HepG2 (cell line): ENCODE results near the gene FUT8. TPM values are rescaled to one million over a fixed set of nuclear protein-coding genes. Genes with fewer than 3 reads are reported as not detected.

ENCODE experiments used
- ATAC-seq: fragments of 200-7000 bp; cut with Tn5 transposase; 3 replicates; pipeline ENCODE4 v1.9.1; 2020; ENCODE audit warnings: mild to moderate bottlenecking, moderate library complexity
- BruUV-seq: library from RNA; stranded (reverse); fragments of 400-500 nt; replicated peaks from 2 replicates; lab custom pipeline; 2021; lab: Mats Ljungman, UMichigan
- CTCF ChIA-PET: fragments of 300-600 bp; formaldehyde crosslinking; extraction: SDS; loops from one replicate; lab custom pipeline; 2021; ENCODE audit warnings: low total read pairs, inconsistent platforms, low intra/inter-chr PET ratio; lab: Yijun Ruan, JAX
- POLR2A ChIA-PET: fragments of 350-600 bp; sonication (Branson Sonifier 250); formaldehyde crosslinking; loops from one replicate; lab custom pipeline; 2020; ENCODE audit warnings: antibody characterized with exemption, inconsistent platforms; lab: Yijun Ruan, JAX
- DNase-seq: peaks from one replicate; pipeline ENCODE4 v3.0.0-alpha.2; 2015; ENCODE audit warnings: low spot score
- FAIRE-seq: peaks from 3 replicates; lab custom pipeline; 2011; peaks lifted over from hg19 to GRCh38; lab: Jason Lieb, UNC
- H2AFZ ChIP-seq: one replicate; pipeline ENCODE4 v1.6.1; 2011; ENCODE audit warnings: low read length, inconsistent platforms
- H3K27ac ChIP-seq: fragments of 300-600 bp; 3 replicates; pipeline ENCODE4 v1.8.0; 2011; ENCODE audit warnings: mixed run types, mild to moderate bottlenecking, mixed read lengths, low read length, inconsistent platforms; ENCODE audit not compliant: insufficient read depth; ENCODE audit errors: extremely low read length
- H3K27me3 ChIP-seq, 2 experiments: fragments of 200-600 bp in 1 of 2; 2 replicates in 1 of 2; 3 replicates in 1 of 2; pipeline versions ENCODE4 v1.6.0 to v1.8.0; 2011; ENCODE audit warnings: low read length in 2 of 2, mild to moderate bottlenecking in 2 of 2, moderate library complexity in 2 of 2, inconsistent platforms in 1 of 2; ENCODE audit not compliant: insufficient read depth in 2 of 2, control insufficient read depth in 1 of 2
- H3K36me3 ChIP-seq, 2 experiments: fragments of 200-600 bp in 1 of 2; replicated peaks in 1 of 2; 2 replicates in 1 of 2; 3 replicates in 1 of 2; pipeline versions ENCODE4 v1.5.1 to v1.8.0; 2011; ENCODE audit warnings: low read length in 2 of 2, inconsistent platforms in 1 of 2; ENCODE audit not compliant: insufficient read depth in 2 of 2, control insufficient read depth in 1 of 2
- H3K4me1 ChIP-seq: 2 replicates; pipeline ENCODE4 v1.5.1; 2012; ENCODE audit warnings: low read length, inconsistent platforms; ENCODE audit not compliant: insufficient read depth
- H3K4me2 ChIP-seq: 2 replicates; pipeline ENCODE4 v1.6.0; 2011; ENCODE audit warnings: low read depth, low read length, inconsistent platforms
- H3K4me3 ChIP-seq, 3 experiments: fragments of 200-600 bp in 1 of 3; sonication (generic), shearing (Covaris generic) in 1 of 3; replicated peaks in 1 of 3; 2 replicates each; pipeline ENCODE4 v1.5.1; 2011 to 2016; ENCODE audit warnings: low read length in 3 of 3, inconsistent platforms in 2 of 3, low read depth in 2 of 3, mild to moderate bottlenecking in 2 of 3, control low read depth in 1 of 3, mixed read lengths in 1 of 3; ENCODE audit not compliant: insufficient read depth in 1 of 3
- H3K79me2 ChIP-seq: one replicate; pipeline ENCODE4 v1.6.1; 2011; ENCODE audit warnings: low read length, inconsistent platforms; ENCODE audit not compliant: insufficient read depth
- H3K9ac ChIP-seq: 2 replicates; pipeline ENCODE4 v1.6.0; 2011; ENCODE audit warnings: mild to moderate bottlenecking, low read depth, low read length, inconsistent platforms; ENCODE audit not compliant: insufficient read depth
- H3K9me3 ChIP-seq: 2 replicates; pipeline ENCODE4 v1.5.1; 2012; ENCODE audit warnings: mild to moderate bottlenecking, low read length
- H4K20me1 ChIP-seq: 2 replicates; pipeline ENCODE4 v1.6.0; 2011; ENCODE audit warnings: inconsistent platforms, mild to moderate bottlenecking, low read length, moderate library complexity; ENCODE audit not compliant: insufficient read depth
- ATF7-NPFF ChIP-seq: sonication (generic); formaldehyde crosslinking; IDR thresholded peaks from 2 replicates; pipeline ENCODE4 v1.8.1; 2023; ENCODE audit warnings: mild to moderate bottlenecking, low read depth, missing genetic modification reagents, moderate library complexity
- E2F5 ChIP-seq: sonication (generic); formaldehyde crosslinking; conservative IDR thresholded peaks from 2 replicates; pipeline ENCODE4 v1.4.0; 2020; ENCODE audit warnings: missing genetic modification reagents
- ELK4 ChIP-seq: sonication (generic); formaldehyde crosslinking; IDR thresholded peaks from 2 replicates; pipeline ENCODE4 v1.9.0; 2021; ENCODE audit warnings: missing genetic modification reagents, borderline replicate concordance
- SMAD1 ChIP-seq: sonication (generic); formaldehyde crosslinking; IDR thresholded peaks from 2 replicates; pipeline ENCODE4 v1.4.0; 2020; ENCODE audit warnings: missing genetic modification reagents, low read depth, mild to moderate bottlenecking, borderline replicate concordance
- STAG1 ChIP-seq: sonication (generic); formaldehyde crosslinking; IDR thresholded peaks from 2 replicates; pipeline ENCODE4 v1.4.0; 2020; ENCODE audit warnings: missing genetic modification reagents
- ZNF326 ChIP-seq: sonication (generic); formaldehyde crosslinking; IDR thresholded peaks from 2 replicates; pipeline ENCODE4 v1.4.0; 2020; ENCODE audit warnings: missing genetic modification reagents, borderline replicate concordance
- ZNF512 ChIP-seq: sonication (generic); formaldehyde crosslinking; IDR thresholded peaks from 2 replicates; pipeline ENCODE4 v1.4.0; 2020; ENCODE audit warnings: mild to moderate bottlenecking, missing genetic modification reagents
- ZNF773 ChIP-seq: sonication (generic); formaldehyde crosslinking; IDR thresholded peaks from 2 replicates; pipeline ENCODE4 v1.4.0; 2020; ENCODE audit warnings: missing genetic modification reagents, borderline replicate concordance
- WGBS: methylation state at CpG from one replicate; pipeline ENCODE4 v1.1.6; 2017; ENCODE audit warnings: low lambda C conversion rate; 5-methylcytosine and 5-hydroxymethylcytosine counted together
- in situ Hi-C: cut with HindIII; loops from 2 replicates; pipeline ENCODE4 v1.10.0; 2017; ENCODE audit warnings: low pct_unique_long_range_greater_than_20kb; ENCODE audit not compliant: extremely low pct_ligation_motif_present
- intact Hi-C: fragments of 100-400 bp; cut with micrococcal nuclease; formaldehyde crosslinking; loops from one replicate; pipeline ENCODE4 v1.10.0; 2022; ENCODE audit not compliant: unreplicated experiment
- polyA plus RNA-seq, 8 experiments: library from polyadenylated mRNA; depleted of rRNA in 3 of 8; stranded (reverse) in 7 of 8; unstranded in 1 of 8; fragments of >200 nt; fragmentation: Illumina TruSeq in 4 of 8; extraction: Trizol in 4 of 8; gene quantifications; 2 replicates each; pipeline versions ENCODE4 v1.2.1 to v1.2.3, GENCODE V29; 2011 to 2016; ENCODE audit warnings: low read depth in 4 of 8, missing spikeins in 1 of 8, mixed read lengths in 1 of 8; ENCODE audit not compliant: insufficient read depth in 1 of 8
- total RNA-seq, 5 experiments: library from RNA; depleted of rRNA; stranded (reverse); fragments of >200 nt; fragmentation: Illumina TruSeq; extraction: Trizol; gene quantifications; 2 replicates each; pipeline ENCODE4 v1.2.3, GENCODE V29; 2016; ENCODE audit warnings: low read depth in 1 of 5
- TF ChIP-seq, protein P1 (sequence below): sonication (generic); formaldehyde crosslinking; IDR thresholded peaks from 2 replicates; pipeline ENCODE4 v1.8.0; 2022; ENCODE audit warnings: missing genetic modification reagents, low read depth, mild to moderate bottlenecking, borderline replicate concordance
- TF ChIP-seq, protein P2 (sequence below): sonication (generic); formaldehyde crosslinking; IDR thresholded peaks from 2 replicates; pipeline ENCODE4 v1.5.1; 2020; ENCODE audit warnings: missing genetic modification reagents, mild to moderate bottlenecking, borderline replicate concordance

FUT8 gene
- total and polyA plus RNA-seq, 2 of the 13 experiments (the other 11 are each of a cell fraction or from before 2014, with no cell fraction given), result 9.3 to 17.5 TPM

GRCh38 chr14:65513671-65514070 lies 101.1 kb downstream of the FUT8 start:
- no peak for TF ChIP-seq STAG1 (CRISPR knock-in tag)
- BruUV-seq, result no TSS peak
- WGBS, result 91% methylated on average over 5 of the region's 5 CpGs
- FAIRE-seq (no peak), DNase-seq (no peak), ATAC-seq (no peak)
- no peak overlapping the region for H3K4me2 ChIP-seq
- H3K36me3 ChIP-seq, result no peaks in the 10 kb centered on the region
- no peak overlapping the region for H3K4me3 ChIP-seq
- intact Hi-C loops, result no loop called here
- no peaks in the 10 kb centered on the region for H3K27me3 ChIP-seq
- ChIA-PET POLR2A (no interaction called here), CTCF (no interaction called here)
- no peaks in the 10 kb centered on the region for H3K4me1 ChIP-seq
- H3K79me2 ChIP-seq, result no peaks in the 10 kb centered on the region
- H3K27ac ChIP-seq, result no peak overlapping the region
- H4K20me1 ChIP-seq, result no peaks in the 10 kb centered on the region
- H3K9ac ChIP-seq, result no peak overlapping the region
- in situ Hi-C loops, result no loop called here
- no peak overlapping the region for H2AFZ ChIP-seq
- no peaks in the 10 kb centered on the region for H3K9me3 ChIP-seq

DNA sequence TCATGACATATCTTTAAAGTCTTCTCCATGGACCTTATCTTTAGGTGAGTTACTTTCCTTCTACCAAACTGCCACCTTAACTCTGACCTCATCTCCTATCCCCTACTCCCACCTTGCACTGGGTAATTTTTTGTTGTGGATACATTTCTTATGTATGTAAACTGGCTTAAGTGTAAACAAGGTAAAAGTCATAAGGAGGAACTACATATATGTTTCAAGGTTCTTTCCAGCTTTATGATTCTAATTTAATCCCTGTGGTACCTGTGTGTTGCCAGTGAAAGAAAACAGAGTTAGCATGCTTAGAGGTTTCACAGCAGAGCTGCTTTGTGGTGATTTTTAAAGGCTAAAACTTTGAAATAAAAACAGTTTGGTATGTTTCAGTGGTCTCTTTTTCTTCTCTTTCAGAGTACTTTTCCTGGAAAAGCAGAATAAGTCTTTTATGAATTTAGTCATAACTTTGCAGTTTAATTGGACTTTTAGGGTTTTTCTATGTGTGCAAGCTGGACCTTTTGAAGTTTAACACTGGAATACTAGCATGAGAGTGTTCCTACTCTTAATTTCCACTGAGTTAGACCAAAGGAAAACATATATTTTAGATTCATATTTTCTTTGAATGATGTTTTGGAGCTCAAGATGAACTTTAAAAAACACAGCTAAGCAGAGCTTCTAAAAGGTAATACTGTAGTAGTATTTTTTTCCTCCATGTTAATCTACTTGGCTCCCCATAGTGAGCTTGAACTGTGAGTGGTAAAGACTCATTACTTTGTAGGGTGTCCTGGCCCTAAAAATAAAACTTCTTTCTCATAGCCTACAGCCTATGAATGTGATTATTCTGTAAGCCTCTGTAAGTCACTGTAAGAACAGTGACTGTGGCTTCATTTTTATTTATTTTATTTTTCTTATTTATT lies 105.4 kb downstream of the FUT8 start:
- CTCF ChIA-PET, result no interaction called here
- in situ Hi-C loops, result no loop called here
- no peaks in the 10 kb centered on the region for H3K36me3 ChIP-seq
- TF ChIP-seq ZNF326 (CRISPR knock-in tag) (no peak), ZNF773 (no peak), ZNF512 (CRISPR knock-in tag) (no peak), ELK4 (CRISPR knock-in tag) (no peak), E2F5 (CRISPR knock-in tag) (no peak), SMAD1 (CRISPR knock-in tag) (no peak), ATF7-NPFF (CRISPR knock-in tag) (no peak)
- TF ChIP-seq, protein P1, sequence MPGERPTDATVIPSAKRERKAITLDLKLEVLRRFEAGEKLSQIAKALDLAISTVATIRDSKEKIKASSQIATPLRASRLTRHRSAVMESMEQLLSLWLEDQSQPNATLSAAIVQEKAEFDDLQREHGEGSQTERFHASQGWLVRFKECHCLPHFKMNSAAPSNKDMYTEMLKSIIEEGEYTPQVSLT (CRISPR knock-in tag), result no peak
- TF ChIP-seq, protein P2, sequence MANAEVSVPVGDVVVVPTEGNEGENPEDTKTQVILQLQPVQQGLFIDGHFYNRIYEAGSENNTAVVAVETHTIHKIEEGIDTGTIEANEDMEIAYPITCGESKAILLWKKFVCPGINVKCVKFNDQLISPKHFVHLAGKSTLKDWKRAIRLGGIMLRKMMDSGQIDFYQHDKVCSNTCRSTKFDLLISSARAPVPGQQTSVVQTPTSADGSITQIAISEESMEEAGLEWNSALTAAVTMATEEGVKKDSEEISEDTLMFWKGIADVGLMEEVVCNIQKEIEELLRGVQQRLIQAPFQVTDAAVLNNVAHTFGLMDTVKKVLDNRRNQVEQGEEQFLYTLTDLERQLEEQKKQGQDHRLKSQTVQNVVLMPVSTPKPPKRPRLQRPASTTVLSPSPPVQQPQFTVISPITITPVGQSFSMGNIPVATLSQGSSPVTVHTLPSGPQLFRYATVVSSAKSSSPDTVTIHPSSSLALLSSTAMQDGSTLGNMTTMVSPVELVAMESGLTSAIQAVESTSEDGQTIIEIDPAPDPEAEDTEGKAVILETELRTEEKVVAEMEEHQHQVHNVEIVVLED (CRISPR knock-in tag), result no peak

More for the DNA sequence above, 105.4 kb downstream of the FUT8 start:
- ATAC-seq, result no peak
- no peaks in the 10 kb centered on the region for H3K27me3 ChIP-seq
- no peak for FAIRE-seq
- intact Hi-C loops, result no loop called here
- no peak for DNase-seq
- no TSS peak for BruUV-seq
- H3K27ac ChIP-seq, result no peak overlapping the region
- POLR2A ChIA-PET, result no interaction called here
- no peaks in the 10 kb centered on the region for H3K4me1 ChIP-seq
- H2AFZ ChIP-seq, result no peak overlapping the region
- no peak overlapping the region for H3K9ac ChIP-seq
- no peaks in the 10 kb centered on the region for H3K79me2 ChIP-seq
- no peaks in the 10 kb centered on the region for H4K20me1 ChIP-seq
- H3K4me3 ChIP-seq, result no peak overlapping the region
- no peak overlapping the region for H3K4me2 ChIP-seq
- no peaks in the 10 kb centered on the region for H3K9me3 ChIP-seq
